NCI-H146 (cell line): ENCODE results near the gene KRTAP10-3.

Source experiments
- DNase-seq: peaks from one replicate; lab custom pipeline; 2025; lab: John Stamatoyannopoulos, UW

Gene KRTAP10-3

GRCh38 chr21:44549525-44550211, 8.9 kb downstream of the KRTAP10-3 start:
- DNase-seq: no peak

DNA sequence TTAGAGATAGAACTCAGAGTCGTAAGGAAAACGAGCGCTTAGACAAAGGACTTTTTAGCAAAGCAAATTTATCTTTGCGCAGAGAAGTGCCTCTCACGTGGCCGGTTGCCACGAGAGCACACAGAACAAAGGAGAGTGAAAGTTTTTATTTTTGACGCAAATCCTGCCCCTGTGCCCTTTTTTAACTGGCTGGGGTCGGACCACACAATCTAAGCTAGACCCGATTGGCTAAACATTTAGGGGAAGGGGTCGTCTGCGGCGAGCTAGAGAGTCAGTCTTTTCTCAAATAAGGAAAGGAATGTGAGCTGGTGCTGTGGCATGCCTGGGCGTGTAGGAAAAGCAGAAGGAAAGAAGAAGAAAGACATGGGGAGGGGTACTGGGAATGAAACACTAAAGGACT, 9.7 kb downstream of the KRTAP10-3 start:
- no peak for DNase-seq

DNA sequence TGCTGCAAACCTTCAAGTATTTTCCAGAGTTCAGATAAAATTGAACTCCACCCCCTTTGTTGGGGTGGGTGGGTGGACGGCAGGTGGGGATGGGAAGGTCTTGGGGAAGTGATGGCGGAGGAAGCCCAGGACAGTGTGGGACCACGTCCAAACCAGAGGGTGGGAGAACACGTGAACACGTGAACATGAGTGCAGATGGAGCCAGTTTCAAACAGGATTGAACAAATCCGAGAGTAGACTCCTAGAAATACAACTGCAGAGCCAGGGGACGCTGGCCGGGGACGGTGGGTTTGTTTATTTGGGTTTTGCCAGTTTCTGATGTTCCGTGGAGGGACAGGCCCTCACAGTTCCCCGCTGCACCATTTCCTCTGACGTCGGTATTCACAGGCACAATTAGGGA, 10.2 kb downstream of the KRTAP10-3 start:
- no peak for DNase-seq

GRCh38 chr21:44547656-44548331, 10.8 kb downstream of the KRTAP10-3 start:
- no peak for DNase-seq

DNA sequence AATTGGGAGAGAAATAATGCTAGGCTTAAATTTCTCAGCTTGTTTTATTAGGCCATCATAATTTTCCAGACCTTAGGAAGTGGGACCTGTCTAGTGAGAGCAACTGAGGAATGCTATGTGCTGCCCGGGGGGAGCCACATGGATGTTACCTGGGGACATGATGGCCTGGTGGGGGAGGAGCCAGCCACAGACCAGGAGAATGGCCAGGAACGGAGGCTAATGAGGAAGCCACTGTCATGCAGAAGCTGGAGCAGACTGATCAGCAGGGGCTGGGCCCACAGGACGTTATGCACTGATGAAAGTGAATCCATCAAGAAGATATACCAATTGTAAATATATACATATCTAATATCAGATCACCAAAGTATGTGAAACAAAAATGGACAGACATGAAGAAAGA, 14.0 kb downstream of the KRTAP10-3 start:
- DNase-seq: no peak

DNA sequence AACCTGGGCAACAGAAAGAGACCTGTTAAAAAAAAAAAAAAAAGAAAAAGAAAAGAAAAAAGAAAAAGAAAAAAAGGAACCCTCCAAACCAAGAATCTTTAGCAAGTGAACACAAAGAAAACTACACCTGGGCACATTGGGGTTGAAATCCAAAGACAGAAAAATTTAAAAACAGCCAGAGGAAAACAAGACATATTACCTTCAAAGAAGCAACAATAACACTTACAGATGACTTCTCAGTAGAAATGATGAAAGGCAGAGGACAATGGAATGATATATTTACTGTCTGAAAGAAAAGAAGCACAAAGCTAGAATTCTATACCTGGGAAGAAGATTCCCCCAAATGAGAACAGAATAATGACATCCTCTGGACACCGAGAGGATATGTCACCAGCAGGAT, 15.9 kb downstream of the KRTAP10-3 start:
- DNase-seq: no peak

DNA sequence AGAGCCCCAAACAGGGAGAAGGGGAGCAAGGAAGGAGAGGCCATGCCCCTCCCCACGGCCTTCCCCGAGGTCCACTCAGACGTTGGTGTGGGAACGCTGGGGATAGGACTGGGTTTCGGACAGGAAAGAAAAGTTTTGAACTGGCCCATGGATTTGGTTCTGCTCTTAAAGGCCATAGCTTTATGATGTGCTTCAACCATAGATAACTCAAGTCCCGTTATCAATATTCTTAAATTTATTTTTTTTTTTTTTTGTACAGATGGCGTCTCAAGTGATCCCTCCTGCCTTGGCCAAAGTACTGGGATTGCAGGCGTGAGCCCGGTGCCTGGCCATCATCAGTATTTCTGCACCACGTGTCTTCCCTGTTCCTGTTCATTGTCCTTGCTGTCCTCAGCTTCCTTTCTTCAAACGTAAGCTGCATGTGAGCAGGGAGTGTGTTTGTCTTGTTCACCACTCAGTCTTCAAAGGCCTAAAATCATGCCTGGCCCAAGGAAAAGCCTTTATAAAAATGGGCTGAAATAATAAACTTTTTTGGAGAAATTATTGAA, 17.8 kb downstream of the KRTAP10-3 start:
- no peak for DNase-seq

DNA sequence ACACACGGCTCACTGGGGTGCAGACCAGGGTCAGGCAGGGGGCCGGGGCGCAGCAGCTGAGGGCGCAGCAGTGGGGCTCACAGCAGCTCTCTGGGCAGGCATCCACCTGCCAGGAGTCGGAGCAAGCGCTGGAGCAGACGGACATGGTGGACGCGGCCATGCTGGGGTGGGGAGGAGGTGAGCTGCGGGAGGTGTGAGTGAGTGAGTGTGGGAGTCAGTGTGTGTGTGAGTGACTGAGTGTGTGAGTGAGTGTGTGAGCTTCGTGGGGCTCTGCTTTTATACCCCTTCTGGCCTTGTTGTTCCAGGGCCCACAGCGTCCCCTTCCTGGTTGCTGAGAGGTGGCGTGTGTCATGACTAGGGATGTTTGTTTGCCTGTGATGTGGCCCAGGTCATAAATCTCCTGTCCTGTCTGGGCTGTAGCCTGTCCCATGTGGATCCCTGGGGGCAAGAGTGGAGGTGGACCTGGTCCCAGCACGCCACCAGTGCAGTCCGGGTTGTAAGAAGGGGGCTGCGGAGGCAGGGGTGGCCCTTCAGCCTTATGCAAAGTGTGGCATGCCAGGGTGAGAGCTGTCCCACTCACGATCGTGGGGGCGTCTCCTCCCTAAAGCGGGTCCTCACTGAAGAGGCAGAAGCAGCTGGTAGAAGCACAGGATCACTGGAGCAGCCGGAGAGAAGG, 18.5 kb downstream of the KRTAP10-3 start, which contains the start of gene KRTAP10-1:
Gene KRTAP10-1, minus strand, starts transcription at position 205 of the 676 bp plus-strand sequence. Its CDS starts 45 bp downstream, at position 160.
- DNase-seq: no peak

DNA sequence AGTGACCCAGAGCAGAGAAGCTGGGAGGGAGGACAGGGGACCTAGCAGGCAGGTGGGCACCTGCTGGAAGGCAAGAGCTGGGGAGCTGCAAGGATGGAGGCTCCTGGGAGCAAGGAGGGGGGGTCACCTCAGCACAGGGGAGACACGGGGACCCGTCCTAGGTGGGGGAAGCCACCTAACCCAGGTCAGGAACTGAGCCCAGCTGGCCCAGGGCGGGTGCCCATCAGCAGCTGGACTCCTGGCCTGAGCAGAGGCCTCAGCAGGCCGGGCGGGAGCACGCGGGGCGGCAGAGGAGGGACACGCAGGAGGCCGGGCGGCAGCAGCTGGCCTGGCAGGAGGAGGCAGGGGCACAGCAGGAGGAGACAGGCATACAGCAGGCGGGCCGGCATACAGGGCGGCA, 19.5 kb downstream of the KRTAP10-3 start:
- DNase-seq: no peak

- no peak for DNase-seq
Observed at GRCh38 chr21:44537930-44538911, 20.4 kb downstream of the KRTAP10-3 start.

GRCh38 chr21:44535963-44536362, 22.6 kb downstream of the KRTAP10-3 start:
- no peak for DNase-seq

DNA sequence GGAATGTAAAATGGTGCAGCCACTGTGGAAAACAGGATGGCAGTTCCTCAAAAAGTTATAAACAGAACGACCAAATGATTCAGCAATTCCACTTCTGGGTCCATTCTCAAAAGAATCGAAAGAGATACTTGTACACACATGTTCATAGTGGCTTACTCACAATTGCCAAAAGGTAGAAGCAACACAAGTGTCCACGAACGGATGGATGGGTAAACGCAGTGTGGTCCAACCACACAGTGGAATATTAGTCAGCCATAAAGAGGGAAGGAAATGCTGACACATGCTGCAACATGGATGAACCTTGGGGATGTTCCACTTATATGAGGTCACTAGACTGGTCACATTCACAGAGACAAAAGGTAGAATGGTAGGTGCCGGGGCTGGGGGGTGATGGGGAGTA, 23.9 kb downstream of the KRTAP10-3 start:
- no peak for DNase-seq

- DNase-seq: no peak
Observed at GRCh38 chr21:44533891-44534627, 24.5 kb downstream of the KRTAP10-3 start.

DNA sequence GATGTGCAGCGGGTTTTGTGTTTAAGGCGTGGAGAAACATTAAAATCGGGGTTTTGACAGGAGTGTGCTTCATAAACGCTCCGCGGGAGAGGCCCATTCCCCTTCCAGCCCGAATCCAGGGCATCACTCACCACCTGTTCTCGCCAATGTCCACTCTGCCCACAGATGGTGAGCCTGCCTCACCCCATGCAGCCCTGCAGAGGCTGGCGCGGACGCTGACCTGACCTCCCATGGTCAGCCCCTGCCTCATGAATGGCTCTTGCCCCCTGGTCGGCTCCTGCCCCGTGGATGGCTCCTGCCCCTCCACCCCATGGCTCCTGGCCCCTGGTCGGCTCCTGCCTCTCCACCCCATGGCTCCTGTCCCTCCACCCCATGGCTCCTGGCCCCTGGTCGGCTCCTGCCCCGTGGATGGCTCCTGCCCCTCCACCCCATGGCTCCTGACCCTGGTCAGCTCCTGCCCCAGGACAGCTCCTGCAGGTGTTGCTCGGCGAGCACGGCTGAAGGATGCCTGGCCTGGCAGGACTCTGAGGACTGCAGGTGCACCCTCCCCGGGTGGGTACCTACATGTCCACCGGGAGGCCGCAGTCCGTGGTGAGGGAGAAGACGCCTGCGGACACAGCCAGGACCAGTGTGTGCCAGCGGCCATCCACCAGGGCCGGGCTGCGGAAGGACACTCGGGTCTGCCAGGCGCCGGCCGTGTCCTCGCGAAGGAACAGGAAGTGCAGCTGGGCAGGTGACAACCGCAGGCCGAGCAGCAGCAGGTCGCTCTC, 25.3 kb downstream of the KRTAP10-3 start:
- DNase-seq: no peak

DNA sequence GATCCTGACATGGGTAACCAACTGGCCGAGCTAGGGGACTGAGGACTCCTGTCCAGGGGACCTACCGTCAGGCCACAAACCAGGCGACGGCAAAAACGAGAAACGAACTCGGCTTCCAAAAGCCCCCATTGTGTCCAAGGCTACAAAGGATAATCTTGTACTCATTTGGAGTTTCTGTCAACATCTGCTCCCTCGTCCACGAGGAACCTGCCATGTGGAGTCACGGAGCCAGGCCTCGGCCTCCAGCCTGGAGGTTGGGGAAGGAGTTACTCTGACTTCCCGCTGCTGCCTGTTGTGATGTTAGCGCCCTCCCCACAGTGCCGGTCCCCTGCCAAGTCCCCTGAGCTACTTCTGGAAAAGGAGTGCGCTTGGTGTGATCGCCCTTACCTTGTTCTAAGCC, 25.9 kb downstream of the KRTAP10-3 start:
- no peak for DNase-seq

DNA sequence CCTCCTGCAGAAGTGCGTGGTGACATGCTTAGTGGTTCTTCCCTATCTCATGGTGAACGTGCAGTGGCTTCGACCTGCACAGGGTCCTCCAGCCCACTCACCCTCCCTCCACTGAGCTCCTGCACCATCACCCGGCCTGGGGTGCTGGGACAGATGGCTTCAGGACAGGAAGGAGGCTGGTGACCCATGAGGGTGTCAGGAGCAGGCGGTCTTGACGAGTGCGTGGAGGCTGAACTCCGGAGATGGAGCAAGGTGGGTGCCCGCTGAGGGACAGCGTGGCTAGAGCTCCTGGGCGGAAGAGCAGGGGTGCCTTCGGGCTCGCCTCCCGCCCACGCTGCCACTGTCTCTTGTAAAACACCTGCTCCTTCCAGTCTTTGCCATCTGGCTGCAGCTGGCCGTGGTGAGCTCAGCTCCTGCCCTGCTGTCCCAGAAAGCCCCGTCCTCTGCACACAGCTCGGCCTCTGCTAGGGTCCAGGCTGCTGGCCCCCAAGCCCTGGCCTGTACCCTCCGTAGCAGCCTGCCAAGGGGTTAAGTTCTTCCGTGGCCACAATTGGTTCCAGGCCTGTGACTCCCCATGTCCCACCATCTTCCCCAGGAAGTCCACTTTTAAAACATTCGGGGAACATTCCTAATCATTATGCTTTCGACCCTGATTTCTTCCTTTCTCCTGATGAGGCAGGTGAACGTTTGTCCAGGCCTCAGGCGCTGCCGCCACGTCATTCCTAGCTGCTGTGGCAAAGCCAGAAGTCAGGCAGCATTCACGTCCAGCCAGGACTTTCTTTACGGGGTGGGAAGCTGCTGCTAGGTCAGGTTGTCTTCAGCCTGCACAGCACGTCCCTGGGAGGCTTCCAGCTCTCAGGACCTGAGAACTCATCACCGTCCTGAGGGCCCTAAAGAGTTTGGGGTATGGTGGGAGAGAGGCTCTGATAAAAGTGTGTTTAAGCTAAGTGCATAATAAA, 26.7 kb downstream of the KRTAP10-3 start:
- DNase-seq: no peak

GRCh38 chr21:44530903-44531605, 27.5 kb downstream of the KRTAP10-3 start:
- no peak for DNase-seq

DNA sequence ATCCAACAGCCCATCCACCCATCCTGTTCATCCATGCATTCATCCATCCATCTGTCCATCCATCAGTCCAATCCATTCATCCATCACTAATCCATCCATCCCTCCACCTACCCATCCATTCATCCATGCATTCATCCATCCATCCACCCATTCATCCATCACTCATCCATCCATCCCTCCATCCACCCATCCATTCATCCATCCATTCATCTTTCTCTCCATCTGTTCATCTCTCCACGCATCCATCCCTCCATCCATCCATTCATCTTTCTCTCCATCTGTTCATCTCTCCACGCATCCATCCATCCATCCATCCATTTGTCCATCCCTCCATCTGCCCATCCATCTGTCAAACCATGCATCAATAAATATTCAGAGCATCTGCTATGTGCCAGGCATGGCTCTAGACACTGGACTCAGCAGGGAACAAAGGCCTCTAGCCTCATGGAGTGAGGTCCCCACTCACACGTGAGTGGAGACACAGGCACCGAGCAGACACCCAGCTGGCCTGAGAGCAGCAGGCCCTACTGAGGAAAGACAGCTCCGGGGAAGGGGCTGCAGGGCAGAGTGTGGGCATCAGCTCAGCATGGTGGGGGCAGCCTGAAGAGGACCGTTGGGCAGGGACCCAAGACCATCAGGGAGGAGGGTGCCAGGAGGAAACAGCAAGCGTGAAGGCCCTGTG, 28.2 kb downstream of the KRTAP10-3 start:
- DNase-seq: no peak
